HepG2 (cell line): ENCODE data around the gene PAIP2. TPM values are rescaled to one million over a fixed set of nuclear protein-coding genes. Genes with fewer than 3 reads are reported as not detected.
A peak's percentile ranks its signal among the peaks of the same experiment; 100 is the strongest.

Experiments used
- AKAP8 ChIP-seq: sonication (generic); formaldehyde crosslinking; IDR thresholded peaks from 2 replicates; pipeline ENCODE4 v1.5.1; 2020; ENCODE audit warnings: mild to moderate bottlenecking, missing genetic modification reagents
- ARID2 ChIP-seq: sonication (generic); formaldehyde crosslinking; IDR thresholded peaks from 2 replicates; pipeline ENCODE4 v1.8.1; 2022; ENCODE audit warnings: mild to moderate bottlenecking, missing genetic modification reagents, borderline replicate concordance
- ATF6 ChIP-seq: sonication (generic); formaldehyde crosslinking; conservative IDR thresholded peaks from 2 replicates; pipeline ENCODE4 v1.4.0; 2020; ENCODE audit warnings: missing genetic modification reagents
- CBX1 ChIP-seq: IDR thresholded peaks from one replicate; pipeline ENCODE4 v1.6.1; 2016; ENCODE audit warnings: antibody characterized with exemption, low read depth
- DMAP1 ChIP-seq: IDR thresholded peaks from 2 replicates; pipeline ENCODE4 v1.6.1; 2016
- ELF1 ChIP-seq: sonication (generic); formaldehyde crosslinking; IDR thresholded peaks from 2 replicates; pipeline ENCODE4 v1.4.0; 2020; ENCODE audit warnings: missing genetic modification reagents
- ESRRA ChIP-seq: sonication (generic); formaldehyde crosslinking; IDR thresholded peaks from 2 replicates; pipeline ENCODE4 v1.5.1; 2020; ENCODE audit warnings: mild to moderate bottlenecking, low read depth, missing genetic modification reagents
- GABPA ChIP-seq, 2 experiments: IDR thresholded peaks; 2 replicates each; pipeline ENCODE4 v1.6.1; 2011 to 2016; ENCODE audit warnings: low read depth in 2 of 2, low read length in 1 of 2, missing biosample characterization in 1 of 2, missing genetic modification characterization in 1 of 2
- KDM5A ChIP-seq: fragments of 200-600 bp; sonication (generic); IDR thresholded peaks from 2 replicates; pipeline ENCODE4 v1.7.0; 2018; ENCODE audit warnings: antibody characterized with exemption, mild to moderate bottlenecking, low read length, borderline replicate concordance
- KLF16 ChIP-seq, 2 experiments: sonication (generic) in 1 of 2; formaldehyde crosslinking in 1 of 2; IDR thresholded peaks; 2 replicates each; pipeline versions ENCODE4 v1.6.1 to v1.8.0; 2016 to 2023; ENCODE audit warnings: missing genetic modification reagents in 2 of 2, missing compliant biosample characterization in 1 of 2
- KMT2A ChIP-seq: sonication (generic); formaldehyde crosslinking; IDR thresholded peaks from 2 replicates; pipeline ENCODE4 v1.4.0; 2020; ENCODE audit warnings: missing genetic modification reagents
- KMT2B ChIP-seq: IDR thresholded peaks from 2 replicates; pipeline ENCODE4 v1.6.1; 2016; ENCODE audit warnings: missing genetic modification reagents, missing compliant biosample characterization
- MXI1 ChIP-seq: IDR thresholded peaks from 3 replicates; pipeline ENCODE4 v1.6.1; 2012; ENCODE audit warnings: low read depth, low read length, inconsistent platforms, borderline replicate concordance
- NR3C1 ChIP-seq: sonication (generic); formaldehyde crosslinking; IDR thresholded peaks from 2 replicates; pipeline ENCODE4 v1.4.0; 2020; ENCODE audit warnings: missing genetic modification reagents
- PHF8 ChIP-seq: sonication (generic); formaldehyde crosslinking; IDR thresholded peaks from 2 replicates; pipeline ENCODE4 v1.5.0; 2020; ENCODE audit warnings: missing genetic modification reagents
- SALL1 ChIP-seq: sonication (generic); formaldehyde crosslinking; IDR thresholded peaks from 2 replicates; pipeline ENCODE4 v1.8.0; 2022; ENCODE audit warnings: mild to moderate bottlenecking, missing genetic modification reagents
- SPEN ChIP-seq: sonication (generic); formaldehyde crosslinking; IDR thresholded peaks from 2 replicates; pipeline ENCODE4 v1.5.1; 2020; ENCODE audit warnings: low read depth, mild to moderate bottlenecking, missing genetic modification reagents
- TCF7 ChIP-seq: sonication (generic); IDR thresholded peaks from 2 replicates; pipeline ENCODE4 v1.6.1; 2016; ENCODE audit warnings: antibody characterized with exemption, low read depth
- polyA plus RNA-seq, 8 experiments: library from polyadenylated mRNA; depleted of rRNA in 3 of 8; stranded (reverse) in 7 of 8; unstranded in 1 of 8; fragments of >200 nt; fragmentation: Illumina TruSeq in 4 of 8; extraction: Trizol in 4 of 8; gene quantifications; 2 replicates each; pipeline versions ENCODE4 v1.2.1 to v1.2.3, GENCODE V29; 2011 to 2016; ENCODE audit warnings: low read depth in 4 of 8, missing spikeins in 1 of 8, mixed read lengths in 1 of 8; ENCODE audit not compliant: insufficient read depth in 1 of 8
- total RNA-seq, 5 experiments: library from RNA; depleted of rRNA; stranded (reverse); fragments of >200 nt; fragmentation: Illumina TruSeq; extraction: Trizol; gene quantifications; 2 replicates each; pipeline ENCODE4 v1.2.3, GENCODE V29; 2016; ENCODE audit warnings: low read depth in 1 of 5
- TF ChIP-seq, protein P1 (sequence below): IDR thresholded peaks from 2 replicates; pipeline ENCODE4 v1.6.1; 2016; ENCODE audit warnings: low read depth
- TF ChIP-seq, protein P2 (sequence below): IDR thresholded peaks from 2 replicates; pipeline ENCODE4 v1.6.1; 2016; ENCODE audit warnings: low read depth, borderline replicate concordance
- TF ChIP-seq, protein P3 (sequence below): IDR thresholded peaks from 2 replicates; pipeline ENCODE4 v1.6.1; 2018; ENCODE audit warnings: missing genetic modification reagents, mild to moderate bottlenecking, missing compliant biosample characterization
- TF ChIP-seq, protein P4 (sequence below): sonication (generic); formaldehyde crosslinking; IDR thresholded peaks from 2 replicates; pipeline ENCODE4 v1.4.0; 2020; ENCODE audit warnings: mild to moderate bottlenecking, missing genetic modification reagents

The PAIP2 gene
- total and polyA plus RNA-seq, 2 of the 13 experiments (the other 11 are each of a cell fraction or from before 2014, with no cell fraction given): 61.5 to 76.3 TPM

DNA sequence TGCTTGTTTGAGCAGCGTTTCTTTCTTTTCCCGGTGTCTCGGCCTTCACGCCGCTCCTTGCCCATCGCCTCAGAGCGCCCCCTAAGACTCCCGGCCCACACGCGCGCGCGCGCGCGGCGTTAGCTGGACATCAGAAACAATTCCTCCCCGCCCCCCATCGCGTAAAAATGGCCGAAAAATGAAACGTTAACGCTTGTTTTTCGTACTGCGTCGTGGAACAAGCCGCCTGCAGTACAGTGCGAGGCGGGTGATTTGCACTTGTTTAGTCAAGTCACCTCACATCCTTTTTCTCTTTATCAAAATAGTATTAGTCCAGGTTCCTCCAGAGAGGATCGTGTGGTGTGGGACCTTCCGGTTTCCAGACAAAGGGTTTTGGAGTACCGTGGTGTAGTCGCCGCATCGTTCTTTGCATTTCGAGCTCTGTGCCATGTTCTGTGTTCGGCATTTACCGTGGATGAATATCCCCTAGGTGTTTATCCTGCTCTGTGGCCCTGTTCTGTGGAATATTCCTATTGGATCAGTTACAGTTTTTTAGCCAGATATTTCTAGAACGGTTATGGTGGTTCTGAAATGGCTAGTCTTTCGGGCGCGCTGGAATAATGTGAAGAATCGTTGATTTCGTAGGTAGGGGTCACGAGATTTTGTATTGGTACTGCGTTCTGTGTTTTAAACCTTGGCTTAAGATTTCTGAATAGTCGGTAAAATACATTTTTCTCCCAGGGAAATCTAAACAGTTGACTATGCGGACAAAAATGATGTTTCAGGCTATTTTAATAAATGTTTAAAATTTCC, 47.1 kb upstream of the PAIP2 start (continued):
- TF ChIP-seq, protein P1, sequence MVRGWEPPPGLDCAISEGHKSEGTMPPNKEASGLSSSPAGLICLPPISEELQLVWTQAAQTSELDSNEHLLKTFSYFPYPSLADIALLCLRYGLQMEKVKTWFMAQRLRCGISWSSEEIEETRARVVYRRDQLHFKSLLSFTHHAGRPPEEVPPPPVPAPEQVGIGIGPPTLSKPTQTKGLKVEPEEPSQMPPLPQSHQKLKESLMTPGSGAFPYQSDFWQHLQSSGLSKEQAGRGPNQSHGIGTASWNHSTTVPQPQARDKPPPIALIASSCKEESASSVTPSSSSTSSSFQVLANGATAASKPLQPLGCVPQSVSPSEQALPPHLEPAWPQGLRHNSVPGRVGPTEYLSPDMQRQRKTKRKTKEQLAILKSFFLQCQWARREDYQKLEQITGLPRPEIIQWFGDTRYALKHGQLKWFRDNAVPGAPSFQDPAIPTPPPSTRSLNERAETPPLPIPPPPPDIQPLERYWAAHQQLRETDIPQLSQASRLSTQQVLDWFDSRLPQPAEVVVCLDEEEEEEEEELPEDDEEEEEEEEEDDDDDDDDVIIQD: 0 out of 2 replicates have a peak, but pooled peaks have one; percentile 11
- TF ChIP-seq GABPA (IDR thresholded peaks at IDR 0.05; ENCODE audit: low read depth, low read length) (no peak), GABPA (CRISPR knock-in tag; IDR thresholded peaks at IDR 0.05; ENCODE audit: low read depth) (peak; percentile 44; the same call in 1 of the 2 replicates), NR3C1 (CRISPR knock-in tag) (no peak), AKAP8 (CRISPR knock-in tag) (0 out of 2 replicates have a peak, but pooled peaks have one; percentile 42), ESRRA (CRISPR knock-in tag) (0 out of 2 replicates have a peak, but pooled peaks have one; percentile 14), KMT2B (CRISPR knock-in tag) (peak; percentile 50; the same call in 1 of the 2 replicates), KDM5A (peak; percentile 76; the same call in 1 of the 2 replicates), KLF16 (CRISPR knock-in tag; IDR thresholded peaks at IDR 0.05) (0 out of 4 replicates have a peak, but pooled peaks of 1 of the 2 experiments have one; percentile 28), ATF6 (CRISPR knock-in tag) (no peak), KMT2A (CRISPR knock-in tag) (peak; percentile 36; the same call in 1 of the 2 replicates), TCF7 (peak; percentile 6; the same call in 1 of the 2 replicates), ARID2 (CRISPR knock-in tag) (no peak), MXI1 (0 out of 3 replicates have a peak, but pooled peaks have one; percentile 25), DMAP1 (CRISPR knock-in tag) (no peak), SALL1 (peak; percentile 21; the same call in 1 of the 2 replicates), ELF1 (CRISPR knock-in tag) (0 out of 2 replicates have a peak, but pooled peaks have one; percentile 27), CBX1 (no peak), PHF8 (CRISPR knock-in tag) (0 out of 2 replicates have a peak, but pooled peaks have one; percentile 11), SPEN (CRISPR knock-in tag) (0 out of 2 replicates have a peak, but pooled peaks have one; percentile 52)
- TF ChIP-seq, protein P2, sequence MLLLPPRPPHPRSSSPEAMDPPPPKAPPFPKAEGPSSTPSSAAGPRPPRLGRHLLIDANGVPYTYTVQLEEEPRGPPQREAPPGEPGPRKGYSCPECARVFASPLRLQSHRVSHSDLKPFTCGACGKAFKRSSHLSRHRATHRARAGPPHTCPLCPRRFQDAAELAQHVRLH: peak; percentile 51; the same call in 1 of the 2 replicates
- TF ChIP-seq, protein P3, sequence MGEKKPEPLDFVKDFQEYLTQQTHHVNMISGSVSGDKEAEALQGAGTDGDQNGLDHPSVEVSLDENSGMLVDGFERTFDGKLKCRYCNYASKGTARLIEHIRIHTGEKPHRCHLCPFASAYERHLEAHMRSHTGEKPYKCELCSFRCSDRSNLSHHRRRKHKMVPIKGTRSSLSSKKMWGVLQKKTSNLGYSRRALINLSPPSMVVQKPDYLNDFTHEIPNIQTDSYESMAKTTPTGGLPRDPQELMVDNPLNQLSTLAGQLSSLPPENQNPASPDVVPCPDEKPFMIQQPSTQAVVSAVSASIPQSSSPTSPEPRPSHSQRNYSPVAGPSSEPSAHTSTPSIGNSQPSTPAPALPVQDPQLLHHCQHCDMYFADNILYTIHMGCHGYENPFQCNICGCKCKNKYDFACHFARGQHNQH (CRISPR knock-in tag): 0 out of 2 replicates have a peak, but pooled peaks have one; percentile 35
- TF ChIP-seq, protein P4, sequence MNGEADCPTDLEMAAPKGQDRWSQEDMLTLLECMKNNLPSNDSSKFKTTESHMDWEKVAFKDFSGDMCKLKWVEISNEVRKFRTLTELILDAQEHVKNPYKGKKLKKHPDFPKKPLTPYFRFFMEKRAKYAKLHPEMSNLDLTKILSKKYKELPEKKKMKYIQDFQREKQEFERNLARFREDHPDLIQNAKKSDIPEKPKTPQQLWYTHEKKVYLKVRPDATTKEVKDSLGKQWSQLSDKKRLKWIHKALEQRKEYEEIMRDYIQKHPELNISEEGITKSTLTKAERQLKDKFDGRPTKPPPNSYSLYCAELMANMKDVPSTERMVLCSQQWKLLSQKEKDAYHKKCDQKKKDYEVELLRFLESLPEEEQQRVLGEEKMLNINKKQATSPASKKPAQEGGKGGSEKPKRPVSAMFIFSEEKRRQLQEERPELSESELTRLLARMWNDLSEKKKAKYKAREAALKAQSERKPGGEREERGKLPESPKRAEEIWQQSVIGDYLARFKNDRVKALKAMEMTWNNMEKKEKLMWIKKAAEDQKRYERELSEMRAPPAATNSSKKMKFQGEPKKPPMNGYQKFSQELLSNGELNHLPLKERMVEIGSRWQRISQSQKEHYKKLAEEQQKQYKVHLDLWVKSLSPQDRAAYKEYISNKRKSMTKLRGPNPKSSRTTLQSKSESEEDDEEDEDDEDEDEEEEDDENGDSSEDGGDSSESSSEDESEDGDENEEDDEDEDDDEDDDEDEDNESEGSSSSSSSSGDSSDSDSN (CRISPR knock-in tag): peak; percentile 44
